Esophagus mucosa (tissue), 1 donor: ENCODE measurements around the gene NCOA3. TPM values are rescaled to one million over a fixed set of nuclear protein-coding genes. Genes with fewer than 3 reads are reported as not detected.
A peak's percentile ranks its signal among the peaks of the same experiment; 100 is the strongest.

Experiments used
- ATAC-seq: fragments of 200-7000 bp; cut with Tn5 transposase; one replicate; pipeline ENCODE4 v1.9.1; 2020
- total RNA-seq: library from RNA; stranded (reverse); gene quantifications from one replicate; pipeline ENCODE4 v1.2.4, GENCODE V29; 2023
- donor health status: DM: yes; HTN: yes; CAD: no.

Gene NCOA3
- total RNA-seq, 1 donor from 2014 or later = 29.1 TPM

DNA sequence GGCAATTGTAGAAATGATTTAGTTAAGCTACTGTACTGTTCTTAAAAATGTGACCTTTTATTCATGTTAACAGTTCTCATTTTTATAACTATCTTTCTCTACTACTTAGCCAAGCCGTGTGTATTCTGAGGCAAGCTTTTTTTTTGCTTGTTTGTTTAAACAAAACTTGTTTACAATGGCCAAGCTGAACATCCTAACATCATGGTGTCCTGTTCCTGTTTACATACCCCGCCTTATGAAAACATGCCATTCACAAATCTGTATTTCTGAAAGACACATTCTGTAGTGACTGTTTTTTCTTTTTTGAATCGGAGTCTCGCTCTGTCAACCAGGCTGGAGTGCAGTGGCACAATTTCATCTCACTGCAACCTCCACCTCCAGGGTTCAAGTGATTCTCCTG lies 140.9 kb downstream of the NCOA3 start:
- no peak for ATAC-seq

GRCh38 chr20:47645632-47646031 lies 143.9 kb downstream of the NCOA3 start:
- ATAC-seq = no peak

- no peak for ATAC-seq
Observed at GRCh38 chr20:47647994-47648393, 146.3 kb downstream of the NCOA3 start.

GRCh38 chr20:47648943-47649342 lies 147.3 kb downstream of the NCOA3 start:
- no peak for ATAC-seq

GRCh38 chr20:47652301-47652700 lies 150.6 kb downstream of the NCOA3 start:
- ATAC-seq = no peak

DNA sequence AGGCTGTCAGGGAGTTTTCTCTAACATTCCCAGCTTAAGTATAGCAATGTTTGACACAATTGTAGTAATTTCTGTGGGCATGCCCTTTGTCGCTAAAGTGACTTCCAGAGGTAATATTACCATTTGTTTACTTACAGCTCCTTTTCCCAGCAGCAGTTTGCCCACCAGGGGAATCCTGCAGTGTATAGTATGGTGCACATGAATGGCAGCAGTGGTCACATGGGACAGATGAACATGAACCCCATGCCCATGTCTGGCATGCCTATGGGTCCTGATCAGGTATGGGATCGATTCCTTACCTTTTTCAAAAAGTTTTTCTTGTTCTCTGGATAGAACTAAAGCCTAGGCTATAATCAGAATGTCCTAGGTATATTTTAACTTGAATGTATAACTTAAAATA lies 151.1 kb downstream of the NCOA3 start:
- ATAC-seq = no peak

- no peak for ATAC-seq
Observed at GRCh38 chr20:47653869-47654268, 152.2 kb downstream of the NCOA3 start.

DNA sequence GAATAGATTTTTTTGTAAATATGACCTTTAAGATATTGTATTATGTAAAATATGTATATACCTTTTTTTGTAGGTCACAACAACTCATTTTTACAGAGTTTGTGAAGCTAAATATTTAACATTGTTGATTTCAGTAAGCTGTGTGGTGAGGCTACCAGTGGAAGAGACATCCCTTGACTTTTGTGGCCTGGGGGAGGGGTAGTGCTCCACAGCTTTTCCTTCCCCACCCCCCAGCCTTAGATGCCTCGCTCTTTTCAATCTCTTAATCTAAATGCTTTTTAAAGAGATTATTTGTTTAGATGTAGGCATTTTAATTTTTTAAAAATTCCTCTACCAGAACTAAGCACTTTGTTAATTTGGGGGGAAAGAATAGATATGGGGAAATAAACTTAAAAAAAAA lies 152.7 kb downstream of the NCOA3 start:
- ATAC-seq = no peak

DNA sequence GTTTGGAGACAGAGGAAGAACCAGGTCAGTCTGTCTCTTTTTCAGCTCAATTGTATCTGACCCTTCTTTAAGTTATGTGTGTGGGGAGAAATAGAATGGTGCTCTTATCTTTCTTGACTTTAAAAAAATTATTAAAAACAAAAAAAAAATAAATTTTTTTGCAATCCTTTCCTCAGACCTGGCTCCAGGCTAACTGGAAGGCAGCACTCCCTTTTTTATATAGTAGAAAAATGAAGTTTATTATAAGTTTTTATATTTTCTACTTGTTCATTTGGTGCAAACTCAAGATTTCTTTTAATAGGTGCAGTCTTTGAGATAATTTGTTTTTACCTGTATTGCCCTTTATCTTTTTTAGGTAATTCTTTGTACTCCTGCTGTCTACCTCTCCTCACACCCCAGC lies 153.9 kb downstream of the NCOA3 start:
- no peak for ATAC-seq

- no peak for ATAC-seq
Observed at GRCh38 chr20:47656318-47656717, 154.6 kb downstream of the NCOA3 start.

GRCh38 chr20:47659904-47660601 lies 158.4 kb downstream of the NCOA3 start:
- no peak for ATAC-seq

DNA sequence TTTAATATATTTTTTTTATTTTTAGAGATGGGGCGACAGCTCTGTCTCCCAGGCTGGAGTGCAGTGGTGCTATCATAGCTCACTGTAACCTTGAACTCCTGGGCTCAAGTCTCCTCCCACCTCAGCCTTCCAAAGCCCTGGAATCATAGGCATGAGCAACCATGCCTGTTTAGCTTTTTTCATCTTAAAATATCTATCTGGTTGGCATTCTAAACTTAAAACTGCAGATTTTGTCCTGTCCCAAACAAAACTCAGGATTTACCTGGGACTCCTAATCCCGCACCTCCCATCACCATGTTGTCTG lies 158.9 kb downstream of the NCOA3 start:
- no peak for ATAC-seq

DNA sequence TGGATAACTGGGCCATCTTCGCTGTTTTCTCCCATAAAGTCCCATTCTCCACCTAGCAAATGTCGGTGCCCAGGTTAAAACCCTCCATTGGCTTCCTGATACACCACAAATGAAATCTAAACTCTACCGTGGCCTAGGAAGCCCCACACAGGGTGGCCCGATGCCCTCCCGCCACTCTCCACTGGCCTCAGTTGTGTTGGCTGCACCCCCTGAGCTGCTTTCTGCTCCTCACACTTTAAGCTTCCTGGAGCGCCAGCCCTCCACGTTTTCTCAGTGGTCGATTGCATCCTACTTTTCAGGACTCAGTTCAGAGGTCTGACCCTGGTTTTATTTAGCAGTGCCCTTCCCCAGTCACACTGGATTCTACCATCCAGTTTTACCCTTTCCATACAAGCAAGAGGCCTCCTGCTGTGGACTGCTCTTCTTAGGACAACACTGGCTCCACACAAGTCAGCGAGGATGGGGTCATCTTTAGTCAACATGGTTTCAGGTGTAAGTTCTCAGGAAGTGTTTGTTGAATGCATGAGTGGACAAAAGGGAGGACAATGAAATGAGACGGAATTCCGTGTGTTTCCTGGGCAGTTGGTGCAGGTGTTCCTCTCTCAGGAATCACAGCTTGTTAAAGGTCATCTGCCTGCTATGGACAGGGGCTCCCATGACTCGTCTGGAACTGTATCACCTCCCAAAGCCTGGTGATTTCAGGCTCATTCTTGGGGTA lies 159.5 kb downstream of the NCOA3 start:
- ATAC-seq = no peak

DNA sequence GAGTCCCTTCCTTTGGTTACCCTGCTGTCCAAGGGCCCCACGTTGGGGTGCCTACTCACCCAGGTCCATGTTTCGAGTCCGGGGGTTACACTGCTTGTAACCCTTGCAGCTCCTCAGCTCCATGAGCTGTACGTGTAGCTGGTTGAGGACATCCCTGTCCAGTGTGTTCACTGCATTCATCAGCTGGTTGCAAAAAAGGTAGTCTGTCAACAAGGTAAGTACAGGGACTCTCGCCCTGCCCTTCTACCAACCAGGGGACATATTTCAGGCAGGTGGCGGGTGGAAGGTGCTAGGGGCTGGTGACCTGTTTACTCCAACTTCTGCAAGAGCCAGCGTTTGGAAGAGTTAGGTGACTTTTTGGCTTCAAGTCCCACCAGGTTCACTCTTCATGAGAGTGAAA lies 160.0 kb downstream of the NCOA3 start:
- no peak for ATAC-seq

DNA sequence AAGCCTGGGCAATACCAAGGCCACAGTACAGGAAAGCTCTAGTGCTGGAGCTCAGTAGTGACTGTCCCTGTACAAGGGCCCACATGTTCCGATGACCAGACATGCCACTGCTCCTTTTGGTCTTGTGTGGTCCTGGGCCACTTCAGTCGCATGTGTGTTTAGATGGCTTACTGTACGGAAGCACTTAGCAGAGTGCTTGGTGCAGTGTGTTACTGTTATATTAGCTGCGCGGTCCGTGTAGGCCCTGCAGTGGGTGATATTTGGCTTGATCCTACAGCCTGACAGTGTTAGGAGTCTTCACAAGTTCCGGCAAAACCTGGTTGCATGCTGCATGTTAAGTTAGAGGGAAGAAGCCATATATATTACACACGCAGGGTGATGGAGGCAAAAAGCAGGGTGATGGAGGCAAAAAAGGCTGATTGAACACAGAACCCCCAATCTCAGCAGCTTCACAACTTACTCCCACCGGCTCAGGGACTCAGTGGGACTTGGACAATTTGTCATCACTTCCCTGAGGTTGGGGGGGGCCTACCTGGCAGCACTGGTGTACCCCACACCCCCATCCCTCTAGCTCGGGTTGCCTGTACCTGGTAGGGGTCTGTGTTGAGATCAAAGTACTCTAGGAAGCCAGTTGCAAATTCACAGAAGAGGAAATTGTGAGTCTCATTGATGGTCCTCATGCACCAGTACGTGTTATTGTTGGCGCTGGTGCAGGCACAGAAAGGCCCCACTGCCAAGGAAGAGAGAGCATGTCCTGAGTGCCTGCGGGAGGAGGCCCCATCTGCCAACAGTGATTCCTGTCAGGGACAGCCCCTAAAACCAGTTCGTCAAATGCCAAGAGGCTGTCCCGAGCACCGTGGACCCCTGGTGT lies 161.0 kb downstream of the NCOA3 start:
- no peak for ATAC-seq

DNA sequence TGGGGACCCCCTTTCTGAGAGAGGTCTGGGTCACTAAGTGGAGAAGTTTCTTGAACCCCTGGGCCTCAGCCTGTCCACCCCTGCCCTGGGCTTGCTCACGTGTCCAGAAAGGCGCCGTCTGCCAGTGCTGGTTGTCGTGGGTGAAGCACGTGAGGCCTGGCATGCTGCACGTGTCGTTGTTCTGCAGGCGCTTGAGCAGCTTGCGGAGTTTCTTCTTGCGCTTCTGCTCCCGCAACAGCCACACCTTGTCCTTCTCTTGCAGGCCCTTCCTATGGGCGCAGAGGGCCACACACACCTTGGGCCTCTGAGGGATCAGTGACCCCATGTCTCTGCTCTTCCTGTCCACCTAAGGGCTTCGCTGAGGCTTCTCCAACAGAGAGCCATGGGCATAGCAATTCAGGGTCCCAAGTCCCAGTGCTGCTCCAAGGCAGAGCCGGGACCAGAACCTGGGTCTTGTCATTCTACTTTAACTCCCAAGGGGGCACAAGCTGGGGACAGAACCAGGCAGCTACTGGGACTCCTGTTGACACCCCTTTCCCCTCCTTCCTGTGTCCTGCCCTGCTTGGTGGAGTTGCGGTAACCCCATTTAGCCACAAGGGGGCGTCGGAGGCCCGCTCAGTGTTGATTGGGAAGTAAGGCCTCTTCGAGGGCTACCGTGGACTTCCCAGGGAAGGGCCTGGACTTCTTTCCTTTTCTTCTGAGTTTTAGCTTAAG lies 161.8 kb downstream of the NCOA3 start:
- peak; percentile 68 for ATAC-seq

GRCh38 chr20:47664068-47664437 lies 162.4 kb downstream of the NCOA3 start:
- ATAC-seq = peak; percentile 18

DNA sequence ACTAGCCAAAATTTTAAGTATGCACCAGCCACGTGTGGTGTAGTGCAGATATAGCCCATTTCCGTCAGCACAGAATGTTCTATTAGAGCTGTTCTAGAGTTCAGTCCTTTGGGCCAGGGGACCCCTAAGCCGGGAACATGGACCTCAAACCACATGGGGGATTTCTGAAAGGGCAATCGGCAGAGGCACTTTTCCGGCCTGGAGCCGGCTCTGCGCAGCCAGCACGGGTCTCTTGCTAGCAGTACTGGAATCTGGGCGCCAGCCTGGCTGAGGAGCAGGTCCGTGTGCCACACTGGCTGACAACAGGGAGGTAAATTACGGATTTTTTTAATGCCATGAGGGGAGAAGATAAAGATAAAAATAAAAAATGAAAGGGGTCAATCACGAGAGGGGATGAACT lies 163.1 kb downstream of the NCOA3 start:
- ATAC-seq = no peak

GRCh38 chr20:47665221-47665991 lies 163.7 kb downstream of the NCOA3 start:
- ATAC-seq = peak; percentile 71

DNA sequence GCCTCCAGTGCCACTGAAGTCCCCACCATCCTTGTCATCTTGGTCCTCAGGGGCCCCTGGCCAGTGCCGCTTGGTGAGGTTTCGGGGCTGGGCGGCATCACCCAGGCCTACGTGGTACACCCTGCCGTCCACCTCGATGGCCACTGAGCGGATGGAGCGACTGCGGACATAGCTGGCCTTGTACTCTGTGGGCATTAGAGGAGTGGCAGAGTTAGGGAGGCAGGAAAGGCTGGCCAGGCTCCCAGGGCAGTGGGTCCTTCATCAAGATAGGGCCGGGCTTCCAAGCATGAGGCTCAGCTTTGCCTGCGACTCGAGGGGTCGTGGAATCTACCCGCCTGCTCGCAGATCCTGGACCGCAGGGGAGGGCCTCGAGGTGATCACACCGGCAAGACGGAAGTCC lies 164.6 kb downstream of the NCOA3 start:
- no peak for ATAC-seq

- no peak for ATAC-seq
Observed at GRCh38 chr20:47667086-47667485, 165.4 kb downstream of the NCOA3 start.
